H1 (cell line): ENCODE data around the gene SOCS7. TPM values are rescaled to one million over a fixed set of nuclear protein-coding genes. Genes with fewer than 3 reads are reported as not detected.

Experiments used
- CBX8 ChIP-seq: fragments of 300-800, 300-1000 bp; sonication (generic); IDR thresholded peaks from 2 replicates; pipeline ENCODE4 v1.7.1; 2016; ENCODE audit warnings: low read depth, low read length, borderline replicate concordance
- EZH2 ChIP-seq: fragments of 200-600 bp; sonication (generic); IDR thresholded peaks from 2 replicates; pipeline ENCODE4 v1.7.1; 2012; ENCODE audit warnings: low read depth, mild to moderate bottlenecking, moderate library complexity, low read length, inconsistent platforms; ENCODE audit not compliant: severe bottlenecking
- POLR2AphosphoS5 ChIP-seq: IDR thresholded peaks from 2 replicates; pipeline ENCODE4 v1.6.1; 2011; ENCODE audit warnings: low read depth, low read length
- POU5F1 ChIP-seq: IDR thresholded peaks from 2 replicates; pipeline ENCODE4 v1.6.1; 2011; ENCODE audit warnings: low read depth, mild to moderate bottlenecking, low read length, moderate library complexity
- RNF2 ChIP-seq: fragments of 200-900, 300-1000 bp; sonication (generic); IDR thresholded peaks from 2 replicates; pipeline ENCODE4 v1.7.1; 2016; ENCODE audit warnings: borderline replicate concordance, low read depth, mild to moderate bottlenecking, antibody characterized with exemption, low read length; ENCODE audit not compliant: poor library complexity, severe bottlenecking; ENCODE audit errors: missing control alignments
- SAP30 ChIP-seq: fragments of 300-600 bp; sonication (generic); IDR thresholded peaks from 2 replicates; pipeline ENCODE4 v1.7.1; 2012; ENCODE audit warnings: low read length, moderate library complexity, mild to moderate bottlenecking, inconsistent platforms; ENCODE audit not compliant: insufficient read depth, insufficient replicate concordance
- polyA plus RNA-seq, 7 experiments: library from polyadenylated mRNA; depleted of rRNA in 3 of 7; stranded (reverse) in 5 of 7; unstranded in 2 of 7; fragments of >200 nt in 5 of 7; fragments of 200-250 nt in 2 of 7; gene quantifications; 1 replicate in 5 of 7; 2 replicates in 1 of 7; 4 replicates in 1 of 7; pipeline versions ENCODE4 v1.2.1 to v1.2.3, GENCODE V29; 2011 to 2013; ENCODE audit warnings: missing spikeins in 2 of 7, mixed read lengths in 2 of 7
- total RNA-seq: library from RNA; stranded (reverse); fragmentation: NEBNext Ultra II Directional; extraction: Animal tissue kit (Norgen Biotek cat#: 25700); gene quantifications from 2 replicates; pipeline ENCODE4 v1.2.1, GENCODE V29; 2021
- TF ChIP-seq, protein P1 (sequence below): fragments of 300-600 bp; sonication (generic); IDR thresholded peaks from 2 replicates; pipeline ENCODE4 v1.7.1; 2012; ENCODE audit warnings: low read length, moderate library complexity, mild to moderate bottlenecking, inconsistent platforms; ENCODE audit not compliant: insufficient replicate concordance

SOCS7 gene
- total and polyA plus RNA-seq, 2 of the 8 experiments (the other 6 are each of a cell fraction or from before 2014, with no cell fraction given) = 13.5 to 26.9 TPM

DNA sequence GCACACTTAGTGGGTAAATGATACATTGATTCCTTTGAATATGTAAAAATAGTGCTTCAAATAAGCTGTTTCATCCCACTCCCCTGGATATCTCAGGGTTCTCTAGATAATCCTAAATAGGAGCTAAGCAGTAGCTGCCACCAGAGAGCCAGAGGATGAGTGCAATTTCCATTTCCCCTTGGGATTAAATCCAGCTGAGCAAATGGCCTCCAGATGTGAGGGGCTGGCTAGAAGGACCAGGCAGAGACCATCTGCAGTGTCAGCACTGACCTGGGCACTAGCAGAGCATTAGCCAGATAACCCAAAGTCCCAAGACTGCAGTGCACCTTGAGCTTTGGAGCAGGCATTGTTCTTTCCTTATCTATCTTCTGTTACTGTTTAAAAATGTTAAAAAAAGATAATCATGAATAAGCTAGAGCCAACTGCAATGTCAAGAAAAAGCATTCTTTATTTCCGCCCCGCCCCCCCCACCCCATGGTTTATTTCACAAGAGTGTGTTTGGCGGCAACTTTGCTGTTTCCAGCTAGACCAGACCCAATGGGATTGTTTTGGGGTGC lies 27.4 kb upstream of the SOCS7 start (continued):
- TF ChIP-seq, protein P1, sequence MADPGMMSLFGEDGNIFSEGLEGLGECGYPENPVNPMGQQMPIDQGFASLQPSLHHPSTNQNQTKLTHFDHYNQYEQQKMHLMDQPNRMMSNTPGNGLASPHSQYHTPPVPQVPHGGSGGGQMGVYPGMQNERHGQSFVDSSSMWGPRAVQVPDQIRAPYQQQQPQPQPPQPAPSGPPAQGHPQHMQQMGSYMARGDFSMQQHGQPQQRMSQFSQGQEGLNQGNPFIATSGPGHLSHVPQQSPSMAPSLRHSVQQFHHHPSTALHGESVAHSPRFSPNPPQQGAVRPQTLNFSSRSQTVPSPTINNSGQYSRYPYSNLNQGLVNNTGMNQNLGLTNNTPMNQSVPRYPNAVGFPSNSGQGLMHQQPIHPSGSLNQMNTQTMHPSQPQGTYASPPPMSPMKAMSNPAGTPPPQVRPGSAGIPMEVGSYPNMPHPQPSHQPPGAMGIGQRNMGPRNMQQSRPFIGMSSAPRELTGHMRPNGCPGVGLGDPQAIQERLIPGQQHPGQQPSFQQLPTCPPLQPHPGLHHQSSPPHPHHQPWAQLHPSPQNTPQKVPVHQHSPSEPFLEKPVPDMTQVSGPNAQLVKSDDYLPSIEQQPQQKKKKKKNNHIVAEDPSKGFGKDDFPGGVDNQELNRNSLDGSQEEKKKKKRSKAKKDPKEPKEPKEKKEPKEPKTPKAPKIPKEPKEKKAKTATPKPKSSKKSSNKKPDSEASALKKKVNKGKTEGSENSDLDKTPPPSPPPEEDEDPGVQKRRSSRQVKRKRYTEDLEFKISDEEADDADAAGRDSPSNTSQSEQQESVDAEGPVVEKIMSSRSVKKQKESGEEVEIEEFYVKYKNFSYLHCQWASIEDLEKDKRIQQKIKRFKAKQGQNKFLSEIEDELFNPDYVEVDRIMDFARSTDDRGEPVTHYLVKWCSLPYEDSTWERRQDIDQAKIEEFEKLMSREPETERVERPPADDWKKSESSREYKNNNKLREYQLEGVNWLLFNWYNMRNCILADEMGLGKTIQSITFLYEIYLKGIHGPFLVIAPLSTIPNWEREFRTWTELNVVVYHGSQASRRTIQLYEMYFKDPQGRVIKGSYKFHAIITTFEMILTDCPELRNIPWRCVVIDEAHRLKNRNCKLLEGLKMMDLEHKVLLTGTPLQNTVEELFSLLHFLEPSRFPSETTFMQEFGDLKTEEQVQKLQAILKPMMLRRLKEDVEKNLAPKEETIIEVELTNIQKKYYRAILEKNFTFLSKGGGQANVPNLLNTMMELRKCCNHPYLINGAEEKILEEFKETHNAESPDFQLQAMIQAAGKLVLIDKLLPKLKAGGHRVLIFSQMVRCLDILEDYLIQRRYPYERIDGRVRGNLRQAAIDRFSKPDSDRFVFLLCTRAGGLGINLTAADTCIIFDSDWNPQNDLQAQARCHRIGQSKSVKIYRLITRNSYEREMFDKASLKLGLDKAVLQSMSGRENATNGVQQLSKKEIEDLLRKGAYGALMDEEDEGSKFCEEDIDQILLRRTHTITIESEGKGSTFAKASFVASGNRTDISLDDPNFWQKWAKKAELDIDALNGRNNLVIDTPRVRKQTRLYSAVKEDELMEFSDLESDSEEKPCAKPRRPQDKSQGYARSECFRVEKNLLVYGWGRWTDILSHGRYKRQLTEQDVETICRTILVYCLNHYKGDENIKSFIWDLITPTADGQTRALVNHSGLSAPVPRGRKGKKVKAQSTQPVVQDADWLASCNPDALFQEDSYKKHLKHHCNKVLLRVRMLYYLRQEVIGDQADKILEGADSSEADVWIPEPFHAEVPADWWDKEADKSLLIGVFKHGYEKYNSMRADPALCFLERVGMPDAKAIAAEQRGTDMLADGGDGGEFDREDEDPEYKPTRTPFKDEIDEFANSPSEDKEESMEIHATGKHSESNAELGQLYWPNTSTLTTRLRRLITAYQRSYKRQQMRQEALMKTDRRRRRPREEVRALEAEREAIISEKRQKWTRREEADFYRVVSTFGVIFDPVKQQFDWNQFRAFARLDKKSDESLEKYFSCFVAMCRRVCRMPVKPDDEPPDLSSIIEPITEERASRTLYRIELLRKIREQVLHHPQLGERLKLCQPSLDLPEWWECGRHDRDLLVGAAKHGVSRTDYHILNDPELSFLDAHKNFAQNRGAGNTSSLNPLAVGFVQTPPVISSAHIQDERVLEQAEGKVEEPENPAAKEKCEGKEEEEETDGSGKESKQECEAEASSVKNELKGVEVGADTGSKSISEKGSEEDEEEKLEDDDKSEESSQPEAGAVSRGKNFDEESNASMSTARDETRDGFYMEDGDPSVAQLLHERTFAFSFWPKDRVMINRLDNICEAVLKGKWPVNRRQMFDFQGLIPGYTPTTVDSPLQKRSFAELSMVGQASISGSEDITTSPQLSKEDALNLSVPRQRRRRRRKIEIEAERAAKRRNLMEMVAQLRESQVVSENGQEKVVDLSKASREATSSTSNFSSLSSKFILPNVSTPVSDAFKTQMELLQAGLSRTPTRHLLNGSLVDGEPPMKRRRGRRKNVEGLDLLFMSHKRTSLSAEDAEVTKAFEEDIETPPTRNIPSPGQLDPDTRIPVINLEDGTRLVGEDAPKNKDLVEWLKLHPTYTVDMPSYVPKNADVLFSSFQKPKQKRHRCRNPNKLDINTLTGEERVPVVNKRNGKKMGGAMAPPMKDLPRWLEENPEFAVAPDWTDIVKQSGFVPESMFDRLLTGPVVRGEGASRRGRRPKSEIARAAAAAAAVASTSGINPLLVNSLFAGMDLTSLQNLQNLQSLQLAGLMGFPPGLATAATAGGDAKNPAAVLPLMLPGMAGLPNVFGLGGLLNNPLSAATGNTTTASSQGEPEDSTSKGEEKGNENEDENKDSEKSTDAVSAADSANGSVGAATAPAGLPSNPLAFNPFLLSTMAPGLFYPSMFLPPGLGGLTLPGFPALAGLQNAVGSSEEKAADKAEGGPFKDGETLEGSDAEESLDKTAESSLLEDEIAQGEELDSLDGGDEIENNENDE = no peak
- TF ChIP-seq POU5F1 (no peak), CBX8 (no peak), RNF2 (no peak), EZH2 (no peak), POLR2AphosphoS5 (no peak), SAP30 (no peak)
